MCF 10A (cell line): ENCODE data around the gene MPZL3. TPM values are rescaled to one million over a fixed set of nuclear protein-coding genes. Genes with fewer than 3 reads are reported as not detected.

Experiments
- BruUV-seq: library from RNA; stranded (reverse); fragments of 400-500 nt; replicated peaks from 2 replicates; lab custom pipeline; 2021; lab: Mats Ljungman, UMichigan
- CTCF ChIA-PET: fragments of 300-600 bp; sonication (Branson Sonifier 250); formaldehyde crosslinking; extraction: SDS; loops from one replicate; lab custom pipeline; 2021; ENCODE audit warnings: antibody characterized with exemption, inconsistent platforms; lab: Yijun Ruan, JAX
- POLR2A ChIA-PET: fragments of 300-600, 350-650 bp; sonication (Branson Sonifier 250); formaldehyde crosslinking; extraction: SDS; loops from one replicate; lab custom pipeline; 2020; ENCODE audit warnings: antibody characterized with exemption, inconsistent platforms; lab: Yijun Ruan, JAX
- DNase-seq: peaks from one replicate; pipeline ENCODE4 v3.0.0-alpha.2; 2018; ENCODE audit not compliant: unreplicated experiment
- H3K27ac Mint-ChIP-seq: one replicate; pipeline ENCODE4 v1.8.0; 2022; ENCODE audit warnings: mild to moderate bottlenecking, low read depth, mixed read lengths; ENCODE audit not compliant: unreplicated experiment
- H3K27me3 Mint-ChIP-seq: one replicate; pipeline ENCODE4 v1.8.0; 2022; ENCODE audit warnings: mixed read lengths; ENCODE audit not compliant: insufficient read depth, unreplicated experiment
- H3K36me3 Mint-ChIP-seq: one replicate; pipeline ENCODE4 v1.8.0; 2022; ENCODE audit warnings: mild to moderate bottlenecking, moderate library complexity, mixed read lengths; ENCODE audit not compliant: insufficient read depth, unreplicated experiment
- H3K4me1 Mint-ChIP-seq: one replicate; pipeline ENCODE4 v1.8.0; 2022; ENCODE audit warnings: mixed read lengths; ENCODE audit not compliant: insufficient read depth, unreplicated experiment
- H3K4me3 Mint-ChIP-seq: one replicate; pipeline ENCODE4 v1.8.0; 2022; ENCODE audit warnings: mild to moderate bottlenecking, moderate library complexity, mixed read lengths; ENCODE audit not compliant: unreplicated experiment
- H3K9me3 Mint-ChIP-seq: one replicate; pipeline ENCODE4 v1.8.0; 2022; ENCODE audit warnings: mixed read lengths; ENCODE audit not compliant: unreplicated experiment
- CTCF ChIP-seq: fragments of 200-600 bp; IDR thresholded peaks from one replicate; pipeline ENCODE4 v1.8.0; 2022; ENCODE audit warnings: antibody characterized with exemption, mild to moderate bottlenecking; ENCODE audit not compliant: unreplicated experiment
- intact Hi-C: fragments of 100-400 bp; cut with micrococcal nuclease; formaldehyde crosslinking; loops from 2 replicates; pipeline ENCODE4 v1.14.1; 2022
- total RNA-seq: library from RNA; stranded (reverse); gene quantifications from 2 replicates; pipeline ENCODE4 v1.2.3, GENCODE V29; 2022

Gene MPZL3
- total RNA-seq, 1 experiment from 2014 or later: 11.9 TPM

DNA sequence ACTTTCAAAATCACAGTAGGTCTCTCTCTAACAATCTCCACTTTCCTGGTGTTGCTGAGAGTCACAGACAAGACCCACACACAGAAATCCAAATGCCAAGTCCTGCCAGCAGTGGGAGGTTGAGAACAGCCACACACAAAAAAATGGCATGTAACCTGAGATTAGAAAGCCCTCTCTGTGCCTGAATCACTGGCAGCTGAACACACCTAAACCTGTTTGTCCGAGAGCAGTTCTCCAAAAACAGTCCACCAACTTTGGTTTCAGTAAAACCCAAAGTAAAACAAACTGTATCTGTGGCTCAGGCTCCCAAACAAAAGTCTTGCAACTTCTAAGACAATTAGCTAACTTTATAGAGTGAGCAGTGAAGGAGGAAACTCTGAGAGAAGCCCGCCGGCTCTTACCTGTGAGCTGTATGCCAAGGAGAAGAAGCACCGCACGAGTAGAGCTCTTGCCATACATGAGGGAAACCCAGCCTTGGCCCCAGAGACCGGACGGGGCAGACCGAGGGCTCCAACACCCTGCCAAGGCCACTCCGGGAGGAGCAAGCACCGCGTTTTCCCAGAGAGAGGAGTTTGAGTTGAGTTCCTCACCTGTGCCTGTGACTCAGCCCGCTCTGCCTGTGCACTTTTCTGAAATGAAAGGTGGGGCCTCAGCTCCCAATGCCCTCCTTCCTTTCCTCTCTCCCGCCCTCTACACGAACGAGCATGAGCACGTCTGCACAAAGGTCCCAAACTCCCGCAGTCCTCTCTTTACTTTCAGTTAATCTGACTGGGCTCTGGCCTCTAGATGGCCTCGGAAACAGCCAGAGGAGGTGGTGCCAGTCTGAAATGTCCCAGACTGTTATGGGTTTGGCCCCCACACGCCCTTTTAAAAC lies 11.8 kb upstream of the MPZL3 start, which contains the start of gene MPZL2:
TSS of gene MPZL2 (minus strand) at position 603 of the 874 bp plus-strand sequence. CDS start at position 459, 144 bp downstream.
- H3K27ac Mint-ChIP-seq: peak within 1 kb of the TSS; percentile 95

DNA sequence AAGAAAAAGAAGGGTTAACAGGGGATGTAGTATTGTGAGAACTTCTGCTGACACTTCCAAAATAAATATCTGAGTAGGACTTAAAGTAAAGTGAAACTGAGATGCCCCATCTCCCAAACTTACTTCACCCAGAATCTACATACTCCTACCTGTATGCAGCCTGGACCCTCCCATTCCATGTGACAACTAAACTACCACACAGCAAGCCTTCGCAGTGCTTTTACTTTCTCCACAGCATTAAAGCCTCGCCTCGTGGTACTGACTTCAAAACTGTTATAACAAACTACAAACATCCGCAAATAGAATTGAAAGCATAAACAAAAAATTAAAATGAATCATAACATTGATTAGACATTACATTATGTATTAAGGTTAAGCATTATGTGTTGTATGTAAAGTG lies 10.9 kb upstream of the MPZL3 start:
- H3K36me3 Mint-ChIP-seq: peaks cover 26% of the 10 kb centered on the region
- intact Hi-C loops: no loop called here
- no peak for DNase-seq
- CTCF ChIA-PET: interaction anchor here (0.6 to 4.2 kb wide), 10 partner anchors 11 to 331 kb away, joined by 3 to 24 read pairs (median 4); partner anchors contain the start of gene MPZL3
- BruUV-seq: no TSS peak
- H3K9me3 Mint-ChIP-seq: no peaks in the 10 kb centered on the region
- peak overlapping the region; percentile 93 for H3K4me3 Mint-ChIP-seq
- peaks cover 44% of the 10 kb centered on the region for H3K4me1 Mint-ChIP-seq
- H3K27ac Mint-ChIP-seq: peak overlapping the region; percentile 95
- H3K27me3 Mint-ChIP-seq: no peaks in the 10 kb centered on the region
- TF ChIP-seq CTCF: no peak
- POLR2A ChIA-PET: interaction anchor here (0.8 to 9.8 kb wide), 16 partner anchors 10 to 722 kb away, joined by 3 to 225 read pairs (median 9); partner anchors contain the start of genes MPZL3, SCN4B and UBE4A

More for the DNA sequence above, 11.8 kb upstream of the MPZL3 start, which contains the start of gene MPZL2:
- ChIA-PET CTCF (interaction anchor here (0.6 to 4.2 kb wide), 18 partner anchors 11 to 991 kb away, joined by 3 to 24 read pairs (median 4); partner anchors contain the start of gene MPZL3), POLR2A (interaction anchor here (0.7 to 9.8 kb wide), 26 partner anchors 9 to 1464 kb away, joined by 3 to 225 read pairs (median 5); partner anchors contain the start of genes MPZL3, SCN4B and UBE4A)
- Mint-ChIP-seq H3K9me3 (no peaks in the 10 kb centered on the region), H3K4me3 (peak within 1 kb of the TSS; percentile 93), H3K36me3 (peaks cover 17% of the 10 kb centered on the region), H3K4me1 (peaks cover 44% of the 10 kb centered on the region), H3K27me3 (no peaks in the 10 kb centered on the region)
- DNase-seq: peak; percentile 93
- BruUV-seq: TSS peak; percentile 64
- intact Hi-C loops: no loop called here
- no peak for TF ChIP-seq CTCF

DNA sequence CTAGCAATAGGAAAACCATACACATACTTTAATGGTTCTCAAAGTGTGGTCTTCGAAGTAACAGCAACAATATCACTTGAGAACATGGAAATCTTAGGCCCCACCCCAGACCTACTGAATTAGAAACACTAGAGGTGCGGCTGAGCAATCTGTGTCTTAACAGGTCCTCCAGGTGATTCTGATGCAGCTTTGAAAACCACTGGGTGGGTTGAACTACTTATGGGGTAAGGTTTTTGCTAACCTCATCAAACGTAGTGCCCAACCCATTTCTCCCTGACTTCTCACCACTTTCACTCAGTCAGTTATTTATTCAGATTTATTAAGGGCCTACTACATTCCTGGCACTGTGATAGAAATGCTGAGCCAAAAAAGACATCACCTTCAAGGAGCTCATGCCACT lies 8.2 kb upstream of the MPZL3 start:
- no peak overlapping the region for H3K4me3 Mint-ChIP-seq
- no peaks in the 10 kb centered on the region for H3K27me3 Mint-ChIP-seq
- no peak overlapping the region for H3K27ac Mint-ChIP-seq
- H3K9me3 Mint-ChIP-seq: no peaks in the 10 kb centered on the region
- DNase-seq: no peak
- TF ChIP-seq CTCF: no peak
- ChIA-PET POLR2A (interaction anchor here (0.7 to 9.8 kb wide), 3 partner anchors 7 to 647 kb away, joined by 3 to 225 read pairs (median 92); partner anchors contain the start of gene MPZL3), CTCF (interaction anchor here (0.6 to 1.8 kb wide), 3 partner anchors 14 to 62 kb away, joined by 4 to 5 read pairs (median 5); no protein-coding TSS in a partner anchor)
- intact Hi-C loops: no loop called here
- peaks cover 34% of the 10 kb centered on the region for H3K4me1 Mint-ChIP-seq
- peaks cover 37% of the 10 kb centered on the region for H3K36me3 Mint-ChIP-seq
- no TSS peak for BruUV-seq
